PC-3 (cell line): ENCODE measurements around the gene UBXN1.

Experiments used
- CTCF ChIP-seq: fragments of 300-600 bp; sonication (generic); conservative IDR thresholded peaks from 2 replicates; pipeline ENCODE4 v1.5.1; 2017; ENCODE audit warnings: antibody characterized with exemption, low read depth, mild to moderate bottlenecking, low read length
- EZH2 ChIP-seq: fragments of 300-600 bp; sonication (generic); IDR thresholded peaks from one replicate; pipeline ENCODE4 v1.6.1; 2017; ENCODE audit warnings: antibody characterized with exemption, mild to moderate bottlenecking, low read length; ENCODE audit not compliant: unreplicated experiment

GRCh38 chr11:62706850-62707247, 28.0 kb upstream of the UBXN1 start:
- no peak for TF ChIP-seq CTCF
- no peak for TF ChIP-seq EZH2
